ENCODE results near the gene PCYT1B. TPM values are rescaled to one million over a fixed set of nuclear protein-coding genes. Genes with fewer than 3 reads are reported as not detected.

The PCYT1B gene
- total RNA-seq, 2 donors from 2014 or later: 2.4 to 6.4 TPM

GRCh38 chrX:24550166-24550565 is 97.0 kb downstream of the PCYT1B start:
- Histone ChIP-seq H3K4me3 (no peak overlapping the region), H3K4me1 (no peaks in the 10 kb centered on the region), H3K9me3 (no peaks in the 10 kb centered on the region), H3K36me3 (no peaks in the 10 kb centered on the region), H3K27me3 (no peaks in the 10 kb centered on the region), H3K27ac (no peak overlapping the region)
- no peak for DNase-seq (ENCODE audit: low spot score)
- TF ChIP-seq, protein P1, sequence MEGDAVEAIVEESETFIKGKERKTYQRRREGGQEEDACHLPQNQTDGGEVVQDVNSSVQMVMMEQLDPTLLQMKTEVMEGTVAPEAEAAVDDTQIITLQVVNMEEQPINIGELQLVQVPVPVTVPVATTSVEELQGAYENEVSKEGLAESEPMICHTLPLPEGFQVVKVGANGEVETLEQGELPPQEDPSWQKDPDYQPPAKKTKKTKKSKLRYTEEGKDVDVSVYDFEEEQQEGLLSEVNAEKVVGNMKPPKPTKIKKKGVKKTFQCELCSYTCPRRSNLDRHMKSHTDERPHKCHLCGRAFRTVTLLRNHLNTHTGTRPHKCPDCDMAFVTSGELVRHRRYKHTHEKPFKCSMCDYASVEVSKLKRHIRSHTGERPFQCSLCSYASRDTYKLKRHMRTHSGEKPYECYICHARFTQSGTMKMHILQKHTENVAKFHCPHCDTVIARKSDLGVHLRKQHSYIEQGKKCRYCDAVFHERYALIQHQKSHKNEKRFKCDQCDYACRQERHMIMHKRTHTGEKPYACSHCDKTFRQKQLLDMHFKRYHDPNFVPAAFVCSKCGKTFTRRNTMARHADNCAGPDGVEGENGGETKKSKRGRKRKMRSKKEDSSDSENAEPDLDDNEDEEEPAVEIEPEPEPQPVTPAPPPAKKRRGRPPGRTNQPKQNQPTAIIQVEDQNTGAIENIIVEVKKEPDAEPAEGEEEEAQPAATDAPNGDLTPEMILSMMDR (IDR thresholded peaks at IDR 0.05): no peak

GRCh38 chrX:24547961-24548360 is 99.2 kb downstream of the PCYT1B start:
- Histone ChIP-seq H3K27ac (no peak overlapping the region), H3K27me3 (no peaks in the 10 kb centered on the region), H3K36me3 (no peaks in the 10 kb centered on the region), H3K9me3 (no peaks in the 10 kb centered on the region), H3K4me3 (no peak overlapping the region), H3K4me1 (no peaks in the 10 kb centered on the region)
- DNase-seq (ENCODE audit: low spot score): no peak
- TF ChIP-seq, protein P1 (IDR thresholded peaks at IDR 0.05): no peak

DNA sequence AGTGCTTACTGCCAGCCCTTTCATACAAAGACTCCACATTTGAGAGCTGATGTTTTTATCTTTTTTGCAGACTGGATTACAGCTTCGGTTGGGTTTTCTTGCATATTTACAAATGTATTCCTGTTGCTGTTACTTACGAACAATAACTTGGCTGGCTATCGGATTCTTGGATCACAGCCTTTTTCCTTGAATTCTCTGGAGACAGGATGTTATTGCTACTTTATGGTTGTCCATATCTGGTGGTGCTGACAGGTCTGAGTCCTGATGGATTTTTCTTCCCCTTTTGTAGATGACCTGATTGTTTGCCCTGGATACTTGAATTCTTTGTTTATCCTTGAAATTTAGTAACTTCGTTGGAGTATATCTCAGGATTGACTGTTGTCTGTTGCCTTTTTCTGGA is 104.4 kb downstream of the PCYT1B start:
- Histone ChIP-seq H3K27me3 (no peaks in the 10 kb centered on the region), H3K36me3 (no peaks in the 10 kb centered on the region), H3K4me3 (no peak overlapping the region), H3K9me3 (no peaks in the 10 kb centered on the region), H3K27ac (no peak overlapping the region), H3K4me1 (peaks cover 0 to 6% of the 10 kb centered on the region in 2 donors)
- no peak for DNase-seq (ENCODE audit: low spot score)
- TF ChIP-seq, protein P1 (IDR thresholded peaks at IDR 0.05): no peak

DNA sequence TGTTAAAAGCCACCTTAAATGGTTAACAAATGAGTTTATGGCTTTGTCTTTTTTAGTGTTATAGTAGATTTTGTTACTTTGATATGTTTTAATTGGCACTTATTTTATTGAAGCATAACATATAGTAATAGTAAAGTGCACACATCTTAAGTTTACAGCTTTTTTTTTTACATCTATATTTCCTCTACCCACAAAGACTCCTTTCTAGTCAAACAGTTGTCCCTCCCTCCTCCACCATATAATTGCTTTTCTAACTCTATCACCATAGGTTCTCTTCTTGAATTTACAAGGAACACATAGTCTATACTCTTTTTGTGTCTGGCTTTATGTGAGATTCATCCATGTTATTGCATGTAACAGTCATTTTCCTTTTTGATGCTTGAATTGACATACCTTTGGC is 110.6 kb downstream of the PCYT1B start:
- TF ChIP-seq, protein P1 (IDR thresholded peaks at IDR 0.05): no peak
- no peaks in the 10 kb centered on the region for H3K27me3 ChIP-seq
- no peak for DNase-seq (ENCODE audit: low spot score)
- no peaks in the 10 kb centered on the region for H3K9me3 ChIP-seq
- no peaks in the 10 kb centered on the region for H3K4me1 ChIP-seq
- no peak overlapping the region for H3K27ac ChIP-seq
- no peak overlapping the region for H3K4me3 ChIP-seq
- H3K36me3 ChIP-seq: peaks cover 3% of the 10 kb centered on the region

- H3K27ac ChIP-seq: no peak overlapping the region
- no peaks in the 10 kb centered on the region for H3K4me1 ChIP-seq
- TF ChIP-seq, protein P1 (IDR thresholded peaks at IDR 0.05): no peak
- peaks cover 18% of the 10 kb centered on the region for H3K36me3 ChIP-seq
- DNase-seq (ENCODE audit: low spot score): no peak
- H3K9me3 ChIP-seq: no peaks in the 10 kb centered on the region
- H3K4me3 ChIP-seq: no peak overlapping the region
- H3K27me3 ChIP-seq: no peaks in the 10 kb centered on the region
These were observed 118.5 kb downstream of the PCYT1B start for GRCh38 chrX:24528605-24529004.

GRCh38 chrX:24526616-24527015 is 120.5 kb downstream of the PCYT1B start:
- H3K4me3 ChIP-seq: no peak overlapping the region
- TF ChIP-seq, protein P1 (IDR thresholded peaks at IDR 0.05): no peak
- no peaks in the 10 kb centered on the region for H3K27me3 ChIP-seq
- DNase-seq (ENCODE audit: low spot score): no peak
- H3K4me1 ChIP-seq: no peaks in the 10 kb centered on the region
- H3K27ac ChIP-seq: no peak overlapping the region
- H3K36me3 ChIP-seq: peaks cover 17% of the 10 kb centered on the region
- no peaks in the 10 kb centered on the region for H3K9me3 ChIP-seq

Measured in right atrium auricular region (tissue), 2 donors.